SW 1271 (cell line): ENCODE results near the gene TMEM255B.
A peak's percentile ranks its signal among the peaks of the same experiment; 100 is the strongest.

Source experiments
- DNase-seq, 2 experiments: peaks; one replicate each; lab custom pipeline; 2025; lab: John Stamatoyannopoulos, UW

The TMEM255B gene

DNA sequence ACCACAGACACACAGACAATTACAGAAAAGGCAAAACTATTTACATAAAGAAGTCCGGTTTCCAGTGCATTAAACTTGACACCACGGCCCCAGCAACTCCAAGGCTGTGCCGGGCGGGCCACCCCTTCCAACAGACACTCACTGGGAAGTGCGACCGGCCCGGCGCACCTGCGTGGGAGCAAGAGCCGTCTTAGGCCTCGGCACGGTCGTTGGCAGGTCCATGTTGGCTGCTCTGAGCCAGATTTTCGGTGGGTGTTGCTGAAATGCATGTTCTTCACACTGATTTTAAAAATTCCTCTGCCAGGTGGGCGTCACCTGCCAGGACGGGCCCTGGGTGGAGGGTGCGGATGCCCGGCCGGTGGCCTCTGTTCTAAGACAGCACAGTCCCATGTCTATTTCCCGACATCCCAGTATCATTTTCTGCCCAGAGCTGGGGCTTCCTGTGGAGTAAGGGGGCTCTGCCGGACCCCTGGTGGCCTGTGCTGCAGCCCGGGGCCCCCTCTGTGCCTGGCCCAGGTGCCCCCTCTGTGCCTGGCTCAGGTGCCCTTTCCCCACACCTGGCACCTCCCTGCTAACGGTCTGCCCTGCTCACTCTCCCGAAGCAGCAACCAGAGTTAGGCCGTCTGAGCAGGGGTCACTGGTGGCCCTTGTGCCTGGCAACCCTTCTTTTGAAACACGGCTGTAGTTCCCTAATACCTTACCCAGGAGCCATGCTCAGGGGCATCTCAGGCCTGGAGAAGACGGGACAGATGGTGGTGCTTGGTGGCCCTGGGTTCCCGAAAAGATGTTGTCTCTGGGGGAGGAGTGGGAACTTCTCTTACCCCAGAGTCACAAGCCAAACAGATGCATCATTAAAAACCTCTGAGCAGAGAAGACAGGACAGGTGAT, 9.2 kb downstream of the TMEM255B start:
- no peak for DNase-seq

DNA sequence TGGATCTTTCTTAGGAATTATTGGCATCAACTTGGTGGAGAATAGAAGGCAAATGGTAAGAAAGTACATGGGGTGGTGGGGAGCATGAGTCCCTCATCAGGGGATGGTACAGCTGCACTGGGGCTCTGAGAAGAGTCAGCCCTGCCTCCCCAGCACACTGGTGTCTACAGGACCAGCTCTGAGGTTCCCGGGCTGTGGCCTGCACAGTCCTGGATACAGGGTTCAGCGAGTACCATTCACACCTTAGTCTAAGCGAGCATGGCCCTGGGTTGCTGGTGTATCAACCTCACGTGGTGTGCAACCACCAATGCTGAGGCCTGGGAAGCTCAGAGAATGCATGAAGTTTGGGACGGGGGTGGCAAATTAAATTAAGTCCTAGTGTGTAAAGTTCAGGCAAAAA, 10.1 kb downstream of the TMEM255B start:
- DNase-seq, result no peak

DNA sequence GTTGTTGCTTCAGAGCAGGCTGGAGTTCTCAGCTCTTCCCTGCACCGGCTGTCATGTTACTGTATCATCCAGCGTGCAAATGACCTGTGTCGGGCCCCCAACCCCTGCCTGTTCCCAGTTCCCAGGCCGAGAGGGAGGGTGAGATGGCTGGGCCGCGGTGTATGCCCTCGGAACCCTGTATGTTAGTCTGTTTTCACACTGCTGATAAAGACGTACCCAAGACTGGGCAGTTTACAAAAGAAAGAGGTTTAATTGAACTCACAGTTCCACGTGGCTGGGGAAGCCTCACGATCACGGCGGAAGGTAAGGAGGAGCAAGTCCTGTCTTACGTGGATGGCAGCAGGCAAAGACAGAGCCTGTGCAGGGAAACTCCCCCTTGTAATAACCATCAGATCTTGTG, 10.9 kb downstream of the TMEM255B start:
- no peak for DNase-seq

DNA sequence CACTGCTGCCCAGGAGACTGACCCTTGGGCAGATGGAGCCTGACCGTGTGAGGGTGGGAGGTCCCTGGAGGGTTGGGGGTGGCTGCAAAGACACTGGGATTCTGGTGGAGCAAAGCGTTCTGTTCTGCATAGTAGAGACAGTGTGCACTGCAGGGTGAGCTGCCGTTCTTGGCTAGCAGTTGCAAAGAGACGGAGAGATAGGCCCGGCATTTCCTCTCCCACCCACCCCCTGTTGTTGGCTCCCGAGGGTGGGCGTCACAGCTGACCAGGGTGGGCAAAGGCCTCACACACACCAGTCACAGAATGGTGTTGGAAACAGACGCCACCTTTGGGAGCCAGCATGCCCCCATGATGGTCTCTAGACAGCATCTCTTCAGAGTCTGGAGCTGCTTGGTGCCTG, 11.4 kb downstream of the TMEM255B start:
- DNase-seq, result no peak

DNA sequence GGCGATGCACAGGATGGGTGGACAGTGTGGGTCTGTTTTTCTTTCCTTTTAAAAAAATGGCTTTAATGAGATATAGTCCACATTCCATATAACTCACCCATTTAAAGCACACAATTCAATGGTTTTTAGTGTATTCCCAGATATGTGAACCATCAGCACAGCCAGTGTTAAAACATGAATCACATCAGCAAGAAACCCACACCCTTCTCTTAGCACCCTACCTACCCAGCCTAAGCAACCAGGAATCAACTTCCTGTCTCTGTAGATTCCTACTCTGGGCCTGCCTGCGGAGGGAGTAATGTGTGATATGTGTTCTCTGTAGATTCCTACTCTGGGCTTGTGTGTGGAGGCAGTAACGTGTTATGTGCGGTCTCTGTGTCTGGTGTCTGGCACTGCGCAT, 11.9 kb downstream of the TMEM255B start:
- no peak for DNase-seq

DNA sequence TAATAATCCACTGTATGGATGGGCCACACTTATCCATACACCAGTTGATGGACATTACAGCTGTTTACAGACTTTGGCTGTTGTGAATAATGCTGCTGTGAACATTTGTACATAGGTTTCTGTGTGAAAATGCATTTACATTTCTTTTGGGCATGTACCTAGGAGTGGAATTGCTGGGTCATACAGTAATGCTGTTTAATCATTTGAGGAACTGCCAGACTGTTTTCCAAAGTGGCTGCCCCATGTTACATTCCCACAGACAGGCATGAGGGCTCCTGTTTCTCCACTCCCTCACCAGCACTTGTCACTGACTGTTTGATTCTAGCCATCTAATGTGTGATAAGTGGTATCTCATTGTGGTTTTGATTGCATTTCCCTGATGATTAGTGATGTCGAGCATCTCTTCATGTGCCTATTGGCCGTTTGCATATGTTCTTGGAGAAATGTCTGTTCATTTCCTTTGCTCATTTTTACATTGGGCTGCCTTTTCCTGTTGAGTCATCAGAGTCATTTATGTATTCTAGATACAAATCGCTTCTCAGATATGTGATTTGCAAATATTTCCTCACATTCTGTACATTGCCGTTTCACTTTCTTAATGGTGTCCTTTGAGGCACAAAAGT, 12.8 kb downstream of the TMEM255B start:
- DNase-seq, result no peak

DNA sequence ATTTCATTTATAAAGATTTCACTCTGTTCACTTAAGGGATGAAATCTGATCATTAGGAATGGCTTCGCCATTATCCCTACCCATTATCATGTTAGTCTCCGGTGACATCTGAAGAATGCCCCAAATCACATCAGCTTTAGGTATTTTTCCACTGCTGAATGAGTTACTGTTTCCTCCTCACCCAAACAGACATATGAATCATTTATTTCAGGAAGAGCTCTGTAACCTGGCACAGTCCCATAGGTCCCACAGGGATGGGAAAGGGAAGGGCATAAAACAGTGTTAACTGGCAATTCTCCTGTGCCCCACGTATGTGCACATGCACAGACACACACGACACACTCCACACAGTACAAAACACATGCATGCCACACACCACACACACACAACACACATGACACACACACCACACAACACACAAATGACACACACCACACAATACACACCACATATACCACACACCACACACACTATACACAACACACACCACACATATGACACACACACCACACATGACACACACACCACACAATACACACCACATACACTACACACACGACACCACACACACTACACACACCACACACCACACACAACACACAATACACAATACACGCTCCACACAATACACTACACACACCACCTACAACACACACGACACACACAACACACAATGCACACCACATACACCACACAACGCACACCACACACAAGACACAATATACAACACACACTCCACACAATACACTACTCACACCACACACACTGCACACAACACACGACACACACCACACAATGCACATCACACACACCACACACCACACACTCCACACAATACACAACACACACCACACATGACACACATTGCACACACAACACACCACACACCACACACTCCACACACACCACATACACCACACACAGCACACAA, 15.4 kb downstream of the TMEM255B start:
- peak in 1 of 2 experiments; percentile 12 for DNase-seq

DNA sequence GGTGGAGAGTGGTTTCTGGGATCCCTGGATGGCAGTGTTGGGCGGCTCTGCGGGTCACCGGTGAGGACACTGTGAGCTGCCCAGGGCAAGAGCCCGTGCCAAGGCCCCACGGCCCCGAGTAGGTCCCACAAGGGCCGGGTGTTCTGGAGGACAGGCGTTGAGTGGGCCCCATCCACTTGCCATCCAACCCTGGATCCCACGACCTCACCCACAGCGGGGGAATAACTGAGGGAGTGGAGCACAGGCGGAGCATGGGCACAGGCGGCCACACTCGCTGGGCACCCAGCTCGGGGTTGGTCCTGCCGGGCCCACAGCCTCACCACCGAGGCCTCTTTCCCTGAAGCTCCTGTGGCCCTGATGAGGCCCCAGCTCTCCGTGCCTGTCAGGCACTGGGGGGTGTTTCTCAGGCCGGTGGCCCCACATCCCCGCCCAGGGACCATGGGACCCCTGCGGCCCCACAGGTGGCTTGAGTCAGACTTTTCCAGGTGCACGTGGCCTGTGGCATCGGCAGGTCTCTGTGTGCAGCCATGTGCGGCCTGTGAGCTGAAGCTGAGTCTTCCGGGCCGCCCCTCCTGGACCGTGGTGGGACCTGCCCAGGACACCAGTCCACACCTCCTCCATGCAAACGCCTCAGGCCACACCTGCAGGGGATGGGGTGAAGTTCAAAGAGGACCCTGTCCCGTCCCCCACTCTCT, 16.6 kb downstream of the TMEM255B start:
- no peak for DNase-seq

DNA sequence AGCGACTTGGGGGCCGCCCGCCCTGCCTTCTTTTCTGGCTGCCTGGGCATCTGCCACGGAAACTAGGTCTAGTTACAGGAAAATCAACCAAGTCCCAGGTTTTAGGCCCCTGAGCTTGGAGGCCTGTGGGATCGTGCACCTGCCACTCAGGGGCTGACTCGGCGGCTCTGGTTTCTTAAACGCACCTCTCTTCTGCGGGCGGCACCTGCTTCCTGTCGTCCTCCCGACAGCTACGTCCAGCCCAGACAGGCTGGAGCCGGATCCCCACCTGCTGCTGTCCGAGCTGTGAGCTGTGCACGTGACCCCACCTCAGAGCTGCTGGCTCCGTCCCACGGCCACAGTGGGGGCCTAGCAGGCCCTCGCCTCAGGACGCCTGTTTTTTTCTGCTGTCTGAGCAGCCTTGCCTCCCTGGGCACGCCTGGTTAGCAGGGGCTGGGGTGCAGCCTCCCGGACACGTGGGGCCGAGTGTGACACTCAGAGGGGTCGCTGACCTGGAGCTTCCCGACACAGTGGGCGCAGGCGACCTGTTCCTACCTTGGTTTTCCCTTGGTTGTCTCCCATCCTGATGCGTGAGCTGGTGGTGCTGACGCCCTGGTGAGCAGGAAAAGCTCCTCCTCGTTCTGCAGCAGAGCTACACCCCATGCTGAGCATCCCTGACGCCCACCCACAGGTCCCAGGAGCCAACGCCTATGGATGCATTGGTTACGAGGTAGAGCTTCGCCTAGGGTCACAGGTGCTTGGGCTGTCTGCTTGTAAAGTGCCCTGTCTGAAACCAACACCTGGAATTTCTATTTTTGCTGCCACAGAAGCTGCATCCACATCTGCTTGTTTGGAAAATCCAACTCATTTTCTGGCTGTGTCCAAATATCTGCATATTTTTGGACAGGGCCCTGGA, 17.5 kb downstream of the TMEM255B start:
- no peak for DNase-seq

DNA sequence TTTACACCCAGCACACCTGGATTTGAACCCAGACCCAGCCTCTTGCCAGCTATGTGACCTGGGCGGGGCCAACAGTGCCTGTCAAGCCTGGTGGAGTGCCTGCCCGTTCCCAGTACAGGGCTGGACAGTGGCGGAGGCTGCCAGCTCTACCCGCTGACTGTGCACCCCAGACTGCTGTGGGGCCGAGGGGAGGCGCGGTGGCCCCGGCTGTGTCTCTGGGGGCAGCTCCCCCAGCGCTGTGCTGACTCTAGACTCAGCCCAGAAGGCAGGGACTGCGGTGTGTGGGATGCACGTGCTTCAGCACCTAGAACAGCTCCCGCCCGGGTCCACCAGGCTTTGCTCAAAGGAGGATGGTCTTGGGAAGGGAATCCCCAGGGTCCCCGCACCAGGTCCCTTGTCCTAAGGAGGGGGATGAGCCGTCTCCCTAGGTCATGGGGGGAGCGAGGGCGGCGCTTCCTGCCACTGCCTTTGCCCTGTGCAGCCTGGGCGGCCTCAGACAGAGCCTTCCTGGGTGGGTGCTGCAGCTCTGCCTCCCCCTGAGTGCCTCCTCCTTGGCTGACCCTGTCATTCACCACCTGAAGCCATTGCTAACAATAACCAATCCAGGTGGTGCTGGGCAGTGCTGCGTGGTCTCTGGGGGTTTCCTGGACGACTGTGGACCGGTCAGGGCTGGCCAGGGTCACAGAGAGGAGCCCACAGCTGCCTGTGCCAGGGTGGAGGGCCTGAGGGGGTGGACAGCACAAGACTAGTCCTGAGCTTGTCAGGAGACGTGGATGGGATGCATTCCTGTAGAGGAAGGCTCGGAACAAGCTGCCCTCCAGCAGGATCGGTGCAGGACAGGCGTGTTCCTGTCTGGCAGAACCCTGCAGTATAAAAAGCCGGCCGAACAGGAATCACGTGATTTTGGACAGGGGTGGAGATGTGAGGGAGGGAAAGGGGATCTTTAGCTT, 18.6 kb downstream of the TMEM255B start:
- DNase-seq, result no peak

DNA sequence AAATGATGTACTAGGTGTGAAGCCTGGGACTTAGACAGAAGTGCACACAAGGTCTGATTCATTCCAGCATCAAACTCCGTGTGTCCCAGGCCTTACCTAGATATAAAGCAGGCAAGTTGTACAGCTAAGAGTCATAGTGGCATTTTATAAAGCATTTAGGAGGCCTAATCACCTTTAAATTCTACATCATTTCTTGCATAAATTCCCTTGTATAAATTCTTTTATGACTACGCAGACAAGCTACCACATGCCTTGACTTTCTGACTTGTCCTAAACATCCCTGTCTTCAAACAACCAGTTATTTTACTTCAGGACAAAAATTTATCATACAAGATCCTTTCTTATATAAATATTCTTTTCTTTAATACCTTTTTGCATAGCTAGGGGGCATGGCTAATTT, 22.5 kb downstream of the TMEM255B start:
- no peak for DNase-seq

DNA sequence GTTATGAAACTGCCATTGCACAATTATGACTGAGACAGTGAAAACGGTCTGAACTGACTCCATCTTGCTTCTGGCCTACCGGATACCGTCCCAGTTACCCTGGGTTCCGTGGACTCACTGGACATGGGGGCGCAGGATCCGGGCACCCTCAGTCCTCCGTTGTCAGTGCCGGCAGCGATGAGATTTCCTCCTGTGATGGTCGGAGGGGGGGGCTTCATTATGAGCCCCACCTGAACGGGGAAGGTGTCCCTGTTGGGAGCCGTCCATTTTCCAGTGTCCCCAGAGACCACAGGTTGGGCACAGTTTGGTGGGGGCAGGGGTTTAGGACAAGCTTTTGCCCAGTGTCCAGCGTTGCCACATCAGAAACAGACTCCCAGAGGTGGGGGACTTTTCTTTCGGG, 23.4 kb downstream of the TMEM255B start:
- DNase-seq, result no peak

DNA sequence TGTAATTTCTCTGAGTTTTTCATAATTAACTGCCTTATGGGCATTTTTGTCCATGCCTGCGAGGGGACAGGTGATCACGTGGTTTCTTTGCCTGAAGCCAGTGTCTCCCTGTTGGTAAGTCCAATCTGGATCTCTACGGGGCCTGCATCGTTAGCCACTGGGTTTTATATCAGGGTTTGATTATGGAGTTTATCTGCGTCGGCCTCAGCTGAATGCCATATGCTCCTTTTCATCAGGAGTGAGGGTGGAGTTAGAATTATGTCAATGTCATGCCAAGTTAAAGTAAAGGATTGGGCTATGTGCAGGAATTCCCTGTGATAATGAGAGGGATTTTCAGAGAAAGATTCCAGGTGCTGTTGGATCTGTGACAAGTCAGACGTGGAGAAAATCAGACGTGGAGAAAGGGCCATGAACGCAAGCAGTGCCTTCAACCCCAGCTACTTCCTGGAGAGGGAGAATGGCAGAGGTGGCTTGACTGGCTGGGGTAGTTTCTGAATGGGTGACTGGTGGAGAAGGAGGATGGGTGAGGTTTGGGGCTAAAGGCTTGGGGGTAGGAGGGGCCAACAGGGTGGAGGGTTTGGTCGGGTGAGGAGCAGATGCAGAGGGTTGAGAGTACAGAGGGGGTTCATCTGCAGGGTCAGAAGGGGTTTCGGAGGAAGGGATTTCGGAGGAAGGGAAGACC, 24.3 kb downstream of the TMEM255B start:
- DNase-seq, result no peak

DNA sequence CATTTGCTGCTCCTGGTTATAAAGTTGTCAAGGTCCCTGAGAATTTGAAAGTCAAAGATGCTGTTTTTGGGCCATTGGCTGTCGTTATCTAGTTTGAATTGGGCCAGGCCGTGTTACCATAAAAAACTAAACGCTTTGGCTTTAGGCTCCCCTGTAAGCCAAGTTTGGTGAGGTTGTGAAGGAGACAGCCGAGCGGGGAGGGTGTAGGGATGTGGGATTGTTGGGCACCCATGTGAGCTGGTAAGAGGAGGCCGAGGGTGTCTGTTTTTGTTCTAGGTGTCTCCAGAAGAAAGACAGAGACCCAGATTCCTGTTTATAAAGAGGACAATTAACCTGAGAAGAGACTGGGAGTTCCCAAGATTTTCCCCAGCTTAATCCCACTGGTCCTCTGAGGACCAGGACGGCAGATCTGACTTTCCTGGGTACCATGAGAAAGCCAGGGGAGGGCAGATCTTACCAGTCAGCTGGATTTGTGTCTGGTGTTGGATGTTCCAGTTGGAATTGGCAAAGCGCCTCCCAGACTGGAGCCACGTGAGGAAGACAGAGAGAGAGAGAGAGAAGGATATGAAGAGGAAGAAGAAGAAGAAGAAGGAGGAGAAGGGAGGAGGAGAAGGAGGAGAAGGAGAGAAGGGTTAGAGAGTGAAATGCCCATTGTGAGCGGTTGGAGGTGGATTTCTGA, 25.1 kb downstream of the TMEM255B start:
- DNase-seq, result no peak

DNA sequence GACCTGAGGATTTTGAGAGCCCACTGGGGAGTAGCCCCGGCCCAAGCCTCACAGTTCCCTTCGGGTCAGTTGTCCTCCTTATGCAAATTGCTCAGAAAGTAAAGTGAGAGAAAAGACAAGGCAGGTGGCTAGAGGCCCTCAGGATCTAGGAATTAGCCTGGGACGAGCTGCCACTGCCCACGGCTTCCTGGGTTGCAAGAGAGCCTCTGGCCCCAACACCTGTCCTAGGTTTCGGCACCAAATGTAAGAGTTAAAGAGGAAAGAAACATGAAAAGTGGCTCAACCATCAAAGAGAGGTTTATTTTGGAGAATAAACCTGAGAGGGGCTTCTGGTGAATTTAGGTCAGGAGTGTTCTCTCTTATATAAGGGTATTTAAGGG, 25.6 kb downstream of the TMEM255B start:
- no peak for DNase-seq

DNA sequence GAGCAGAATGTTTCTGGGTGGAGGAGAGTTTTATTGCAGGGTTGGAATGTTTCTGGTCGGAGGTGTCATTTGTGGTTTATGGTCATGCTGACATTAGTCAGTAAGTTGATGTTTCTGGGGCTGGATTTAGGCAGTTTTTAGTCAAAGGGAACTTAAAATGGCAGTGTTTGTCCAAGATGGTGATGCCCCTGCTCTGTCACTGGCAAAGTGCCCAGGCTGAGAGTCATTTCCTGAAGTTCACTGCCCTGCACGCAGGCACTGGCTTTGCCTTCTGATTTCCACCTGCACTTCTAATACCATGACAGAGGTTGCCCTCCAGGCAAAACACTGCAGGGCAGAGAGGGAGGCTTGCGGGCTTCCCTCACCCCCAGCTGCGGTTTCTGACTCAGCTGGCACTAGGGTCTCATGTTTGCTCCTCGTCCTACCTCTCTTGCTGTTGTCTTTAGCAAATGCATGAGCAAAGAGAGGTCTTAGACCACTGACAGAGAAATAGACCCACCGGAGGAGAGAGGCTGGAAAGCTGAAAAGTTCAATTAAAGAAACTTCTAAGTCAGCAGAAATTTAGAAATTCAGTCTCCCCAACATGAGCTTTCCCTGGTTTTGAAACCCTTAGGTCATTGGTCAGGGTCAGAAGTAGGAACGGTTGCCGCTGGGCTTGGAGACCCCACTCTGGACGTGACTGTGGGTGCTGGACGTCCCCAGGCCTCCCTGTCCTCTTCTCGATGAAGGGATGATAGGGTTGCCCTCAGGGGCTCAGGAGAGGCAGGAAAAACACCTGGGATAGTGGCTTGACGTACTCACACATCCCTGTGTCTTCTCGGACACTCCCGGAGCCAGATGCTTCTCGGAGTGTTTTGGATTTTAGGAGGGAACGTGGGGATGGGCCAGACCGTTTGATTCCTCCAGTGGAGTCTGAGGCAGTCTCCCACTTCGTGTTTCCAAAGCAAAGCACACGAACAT, 26.3 kb downstream of the TMEM255B start:
- no peak for DNase-seq

DNA sequence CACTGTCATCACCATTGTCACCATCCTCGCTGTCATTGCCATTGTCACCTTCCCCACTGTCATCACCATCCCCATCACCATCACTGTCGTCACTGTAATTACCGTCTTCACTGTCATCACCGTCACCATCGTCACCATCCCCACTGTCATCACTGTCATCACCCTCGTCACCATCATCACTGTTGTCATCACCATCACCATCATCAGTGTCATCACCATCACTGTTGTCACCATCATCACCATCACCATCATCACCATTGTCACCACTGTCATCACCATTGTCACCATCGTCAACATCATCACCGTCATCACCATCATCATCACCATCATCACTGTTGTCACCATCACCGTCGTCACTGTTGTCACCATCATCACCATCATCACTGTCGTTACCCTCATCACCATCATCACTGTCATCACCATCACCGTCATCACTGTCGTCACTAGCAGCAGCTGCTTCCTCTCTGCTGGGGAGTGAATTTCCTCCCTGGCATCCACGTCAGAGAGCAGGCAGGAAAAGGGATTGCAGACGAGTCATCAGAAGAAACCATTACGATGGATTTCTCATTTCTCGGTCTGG, 27.3 kb downstream of the TMEM255B start:
- DNase-seq, result no peak
